Osteoblast (primary cell): ENCODE data around the gene PAX9. TPM values are rescaled to one million over a fixed set of nuclear protein-coding genes. Genes with fewer than 3 reads are reported as not detected.

Experiments used
- DNase-seq: peaks from one replicate; pipeline ENCODE4 v3.0.0; 2011; ENCODE audit warnings: low spot score, mixed read lengths; ENCODE audit not compliant: insufficient read length; ENCODE audit errors: missing footprints
- H2AFZ ChIP-seq: 2 replicates; pipeline ENCODE4 v1.6.0; 2011; ENCODE audit warnings: mild to moderate bottlenecking, low read length
- H3K27ac ChIP-seq: 2 replicates; pipeline ENCODE4 v1.5.1; 2011; ENCODE audit warnings: mild to moderate bottlenecking, low read depth, low read length, moderate library complexity
- H3K27me3 ChIP-seq: 2 replicates; pipeline ENCODE4 v1.6.0; 2012; ENCODE audit warnings: mild to moderate bottlenecking, control low read depth, inconsistent platforms, low read length, moderate library complexity; ENCODE audit not compliant: insufficient read depth
- H3K36me3 ChIP-seq: 2 replicates; pipeline ENCODE4 v1.5.1; 2011; ENCODE audit warnings: mild to moderate bottlenecking, low read length, control low read depth, moderate library complexity; ENCODE audit not compliant: insufficient read depth
- H3K4me1 ChIP-seq: 2 replicates; pipeline ENCODE4 v1.5.1; 2011; ENCODE audit warnings: mild to moderate bottlenecking, low read length, control low read depth, moderate library complexity; ENCODE audit not compliant: insufficient read depth
- H3K4me2 ChIP-seq: 2 replicates; pipeline ENCODE4 v1.6.0; 2011; ENCODE audit warnings: mild to moderate bottlenecking, low read length; ENCODE audit not compliant: insufficient read depth
- H3K4me3 ChIP-seq: fragments of 200-600 bp; sonication (generic); 3 replicates; pipeline ENCODE4 v1.5.1; 2012; ENCODE audit warnings: mild to moderate bottlenecking, low read length, inconsistent platforms; ENCODE audit not compliant: insufficient read depth
- H3K79me2 ChIP-seq: 2 replicates; pipeline ENCODE4 v1.6.0; 2012; ENCODE audit warnings: mild to moderate bottlenecking, low read length, control low read depth, inconsistent platforms; ENCODE audit not compliant: insufficient read depth
- H3K9me3 ChIP-seq: 2 replicates; pipeline ENCODE4 v1.5.1; 2011; ENCODE audit warnings: low read depth, low read length, control low read depth
- H4K20me1 ChIP-seq: 2 replicates; pipeline ENCODE4 v1.6.0; 2012; ENCODE audit warnings: mild to moderate bottlenecking, low read length, control low read depth; ENCODE audit not compliant: insufficient read depth
- CTCF ChIP-seq: IDR thresholded peaks from 2 replicates; pipeline ENCODE4 v1.5.1; 2011; ENCODE audit warnings: mild to moderate bottlenecking, low read depth, low read length, moderate library complexity; ENCODE audit errors: extremely low read depth
- total RNA-seq: library from RNA; depleted of rRNA; stranded (reverse); fragments of >200 nt; gene quantifications from 2 replicates; pipeline ENCODE4 v1.2.3, GENCODE V29; 2012

Gene PAX9
- total RNA-seq, 1 donor, result under 0.01 TPM

GRCh38 chr14:36660736-36661505 lies 739 bp upstream of the PAX9 start:
- Histone ChIP-seq H3K27me3 (peaks cover 75% of the 10 kb centered on the region), H3K27ac (no peak overlapping the region), H3K36me3 (no peaks in the 10 kb centered on the region), H3K4me1 (peaks cover 12% of the 10 kb centered on the region), H3K4me2 (peak overlapping the region; percentile 89), H3K9me3 (no peaks in the 10 kb centered on the region), H2AFZ (peak overlapping the region; percentile 86), H3K4me3 (peak overlapping the region; percentile 75), H3K79me2 (no peaks in the 10 kb centered on the region), H4K20me1 (no peaks in the 10 kb centered on the region)
- DNase-seq, result no peak
- no peak for TF ChIP-seq CTCF

- H3K27me3 ChIP-seq, result peaks cover 62% of the 10 kb centered on the region
- H3K4me3 ChIP-seq, result peak overlapping the region; percentile 75
- peak overlapping the region; percentile 93 for H2AFZ ChIP-seq
These were observed 540 bp downstream of the PAX9 start for GRCh38 chr14:36662258-36662542.

GRCh38 chr14:36662543-36663403 lies 1.1 kb downstream of the PAX9 start:
- H3K4me2 ChIP-seq, result peak overlapping the region; percentile 89
- H3K27me3 ChIP-seq, result peaks cover 56% of the 10 kb centered on the region
- H3K27ac ChIP-seq, result no peak overlapping the region
- H3K36me3 ChIP-seq, result no peaks in the 10 kb centered on the region
- peak overlapping the region; percentile 75 for H3K4me3 ChIP-seq
- peak; percentile 91 for DNase-seq
- no peaks in the 10 kb centered on the region for H4K20me1 ChIP-seq
- H2AFZ ChIP-seq, result peak overlapping the region; percentile 93
- H3K4me1 ChIP-seq, result peaks cover 12% of the 10 kb centered on the region
- H3K79me2 ChIP-seq, result no peaks in the 10 kb centered on the region
- TF ChIP-seq CTCF, result no peak
- H3K9me3 ChIP-seq, result no peaks in the 10 kb centered on the region

More at GRCh38 chr14:36662258-36662542, 540 bp downstream of the PAX9 start:
- no peak for TF ChIP-seq CTCF
- Histone ChIP-seq H3K4me2 (peak overlapping the region; percentile 89), H3K36me3 (no peaks in the 10 kb centered on the region), H3K9me3 (no peaks in the 10 kb centered on the region), H3K27ac (no peak overlapping the region), H3K4me1 (peaks cover 12% of the 10 kb centered on the region), H3K79me2 (no peaks in the 10 kb centered on the region), H4K20me1 (no peaks in the 10 kb centered on the region)
- DNase-seq, result no peak
